WTC11 (cell line): ENCODE results near the gene RNF148. TPM values are rescaled to one million over a fixed set of nuclear protein-coding genes. Genes with fewer than 3 reads are reported as not detected.

Source experiments
- ATAC-seq: fragments of 200-7000 bp; cut with Tn5 transposase; 2 replicates; pipeline ENCODE4 v1.10.0; 2021; ENCODE audit warnings: mild to moderate bottlenecking, moderate library complexity
- CTCF ChIA-PET: fragments of 300-600 bp; sonication (Branson Sonifier 250); formaldehyde crosslinking; loops from one replicate; lab custom pipeline; 2021; ENCODE audit warnings: antibody characterized with exemption; lab: Charles Lee
- POLR2A ChIA-PET: fragments of 350-600 bp; sonication (Branson Sonifier 250); formaldehyde crosslinking; loops from one replicate; lab custom pipeline; 2021; ENCODE audit warnings: antibody characterized with exemption; lab: Charles Lee
- DNase-seq: peaks from one replicate; pipeline ENCODE4 v3.0.0; 2021; ENCODE audit warnings: low spot score
- H3K27ac Mint-ChIP-seq: 2 replicates; pipeline ENCODE4 v1.8.0; 2021; ENCODE audit warnings: mixed read lengths
- H3K27me3 Mint-ChIP-seq: 2 replicates; pipeline ENCODE4 v1.8.0; 2021; ENCODE audit warnings: low read depth, mild to moderate bottlenecking, moderate library complexity, mixed read lengths
- H3K36me3 Mint-ChIP-seq: 2 replicates; pipeline ENCODE4 v1.8.0; 2021; ENCODE audit warnings: mixed read lengths
- H3K4me1 Mint-ChIP-seq: 2 replicates; pipeline ENCODE4 v1.8.0; 2022; ENCODE audit warnings: mixed read lengths
- H3K4me3 Mint-ChIP-seq: 2 replicates; pipeline ENCODE4 v1.8.0; 2021; ENCODE audit warnings: mild to moderate bottlenecking, moderate library complexity, mixed read lengths
- H3K9me3 Mint-ChIP-seq: 2 replicates; pipeline ENCODE4 v1.8.0; 2021; ENCODE audit warnings: mixed read lengths
- AFF4 ChIP-seq: sonication (generic); formaldehyde crosslinking; IDR thresholded peaks from 2 replicates; pipeline ENCODE4 v1.8.1; 2023; ENCODE audit warnings: mild to moderate bottlenecking, missing genetic modification reagents, borderline replicate concordance
- FOXK1 ChIP-seq: sonication (generic); formaldehyde crosslinking; IDR thresholded peaks from 2 replicates; pipeline ENCODE4 v1.8.0; 2022; ENCODE audit warnings: mild to moderate bottlenecking, moderate library complexity, missing genetic modification reagents
- GRHL2 ChIP-seq: fragments of 250-450 bp; sonication (Bioruptor Pico); IDR thresholded peaks from 2 replicates; pipeline ENCODE4 v1.8.0; 2022; ENCODE audit warnings: mild to moderate bottlenecking, moderate library complexity; ENCODE audit not compliant: insufficient replicate concordance, severe bottlenecking
- MAX ChIP-seq: sonication (generic); formaldehyde crosslinking; IDR thresholded peaks from 2 replicates; pipeline ENCODE4 v1.8.0; 2022; ENCODE audit warnings: mild to moderate bottlenecking, missing genetic modification reagents
- OVOL2 ChIP-seq: fragments of 250-450 bp; sonication (Bioruptor Pico); IDR thresholded peaks from 2 replicates; pipeline ENCODE4 v1.9.0; 2021; ENCODE audit warnings: mild to moderate bottlenecking, borderline replicate concordance
- SMAD3 ChIP-seq: sonication (generic); formaldehyde crosslinking; IDR thresholded peaks from 2 replicates; pipeline ENCODE4 v1.8.0; 2022; ENCODE audit warnings: missing genetic modification reagents, mild to moderate bottlenecking, borderline replicate concordance
- SP1 ChIP-seq: sonication (generic); formaldehyde crosslinking; conservative IDR thresholded peaks from 2 replicates; pipeline ENCODE4 v1.8.1; 2022; ENCODE audit warnings: missing genetic modification reagents
- STAT6 ChIP-seq: sonication (generic); formaldehyde crosslinking; conservative IDR thresholded peaks from 2 replicates; pipeline ENCODE4 v1.8.1; 2023; ENCODE audit warnings: mild to moderate bottlenecking, low read depth, missing genetic modification reagents, moderate library complexity
- TEAD1 ChIP-seq: sonication (generic); formaldehyde crosslinking; IDR thresholded peaks from 2 replicates; pipeline ENCODE4 v1.8.0; 2022; ENCODE audit warnings: mild to moderate bottlenecking, missing genetic modification reagents
- TP53 ChIP-seq: sonication (generic); formaldehyde crosslinking; IDR thresholded peaks from 2 replicates; pipeline ENCODE4 v1.8.1; 2023; ENCODE audit warnings: mild to moderate bottlenecking, missing genetic modification reagents
- ZBTB43 ChIP-seq: sonication (generic); formaldehyde crosslinking; IDR thresholded peaks from 2 replicates; pipeline ENCODE4 v1.8.1; 2023; ENCODE audit warnings: mild to moderate bottlenecking, missing genetic modification reagents
- ZNF232 ChIP-seq: sonication (generic); formaldehyde crosslinking; IDR thresholded peaks from 2 replicates; pipeline ENCODE4 v1.8.0; 2022; ENCODE audit warnings: mild to moderate bottlenecking, missing genetic modification reagents
- ZNF396 ChIP-seq: fragments of 250-450 bp; sonication (Bioruptor Pico); IDR thresholded peaks from 2 replicates; pipeline ENCODE4 v1.8.0; 2021; ENCODE audit warnings: mild to moderate bottlenecking, moderate library complexity, borderline replicate concordance
- ZNF423 ChIP-seq: fragments of 250-450 bp; sonication (Bioruptor Pico); IDR thresholded peaks from 2 replicates; pipeline ENCODE4 v2.1.2; 2022; ENCODE audit warnings: mild to moderate bottlenecking, moderate library complexity
- ZNF532 ChIP-seq: fragments of 250-450 bp; sonication (Bioruptor Pico); IDR thresholded peaks from 2 replicates; pipeline ENCODE4 v1.9.0; 2021; ENCODE audit warnings: mild to moderate bottlenecking, borderline replicate concordance
- total RNA-seq: library from RNA; stranded (reverse); gene quantifications from 3 replicates; pipeline ENCODE4 v1.2.3, GENCODE V29; 2021

The RNF148 gene
- total RNA-seq, 1 experiment from 2014 or later: 0.17 TPM

GRCh38 chr7:122679269-122679709 lies 23.4 kb downstream of the RNF148 start (continued):
- TF ChIP-seq ZNF532 (CRISPR knock-in tag) (peak; percentile 78; the same call in 1 of the 2 replicates), SP1 (peak; percentile 60), MAX (CRISPR knock-in tag) (peak; percentile 66; the same call in 1 of the 2 replicates), ZBTB43 (CRISPR knock-in tag) (0 out of 2 replicates have a peak, but pooled peaks have one; percentile 49), ZNF232 (CRISPR knock-in tag) (peak; percentile 80; the same call in 1 of the 2 replicates), AFF4 (peak; percentile 45; the same call in 1 of the 2 replicates), GRHL2 (CRISPR knock-in tag) (peak; percentile 87), SMAD3 (peak; percentile 56; the same call in 1 of the 2 replicates), ZNF423 (CRISPR knock-in tag) (peak; percentile 18; the same call in 1 of the 2 replicates), TEAD1 (CRISPR knock-in tag) (peak; percentile 99), FOXK1 (peak; percentile 96), TP53 (CRISPR knock-in tag) (0 out of 2 replicates have a peak, but pooled peaks have one; percentile 57)

- TF ChIP-seq ZNF423 (CRISPR knock-in tag): 0 out of 2 replicates have a peak, but pooled peaks have one; percentile 11
- TF ChIP-seq STAT6 (CRISPR knock-in tag): no peak
- TF ChIP-seq ZNF396 (CRISPR knock-in tag): no peak
- TF ChIP-seq OVOL2 (CRISPR knock-in tag): no peak
- ChIA-PET POLR2A (no interaction called here), CTCF (interaction anchor here (0.6 to 2.3 kb wide), 2 partner anchors 12 to 1199 kb away, joined by 3 to 7 read pairs; no protein-coding TSS in a partner anchor)
- Mint-ChIP-seq H3K4me1 (peaks cover 58% of the 10 kb centered on the region), H3K4me3 (no peak overlapping the region), H3K36me3 (peaks cover 27% of the 10 kb centered on the region), H3K27me3 (no peaks in the 10 kb centered on the region), H3K27ac (peak overlapping the region; percentile 100), H3K9me3 (peaks cover 25% of the 10 kb centered on the region)
- peak; percentile 65 for ATAC-seq
- no peak for DNase-seq
Observed at GRCh38 chr7:122677149-122677548, 25.6 kb downstream of the RNF148 start.
